CD14-positive monocyte (primary cell): ENCODE data around the gene BCL2A1. TPM values are rescaled to one million over a fixed set of nuclear protein-coding genes. Genes with fewer than 3 reads are reported as not detected.

ENCODE experiments used
- DNase-seq, 3 donors: peaks; one replicate each; pipeline ENCODE4 v3.0.0-alpha.2; 2011 to 2022
- H2AFZ ChIP-seq: 2 replicates; pipeline ENCODE4 v1.6.0; 2012; ENCODE audit warnings: mild to moderate bottlenecking, low read depth, low read length, inconsistent platforms; ENCODE audit not compliant: insufficient read depth, poor library complexity, severe bottlenecking
- H3K27ac ChIP-seq, 2 donors: 1 replicate in 1 of 2; 2 replicates in 1 of 2; pipeline ENCODE4 v1.5.1; 2012 to 2013; ENCODE audit warnings: low read length in 2 of 2, control low read depth in 1 of 2, inconsistent platforms in 1 of 2, low read depth in 1 of 2, mild to moderate bottlenecking in 1 of 2
- H3K27me3 ChIP-seq, 2 donors: one replicate each; pipeline versions ENCODE4 v1.6.0 to v1.6.1; 2011 to 2013; ENCODE audit warnings: low read length in 2 of 2; ENCODE audit not compliant: control insufficient read depth in 2 of 2, insufficient read depth in 2 of 2
- H3K36me3 ChIP-seq, 2 donors: replicated peaks in 1 of 2; 1 replicate in 1 of 2; 2 replicates in 1 of 2; pipeline versions ENCODE4 v1.5.1 to v1.6.1; 2012 to 2013; ENCODE audit warnings: low read length in 2 of 2, control low read depth in 1 of 2, inconsistent platforms in 1 of 2, mild to moderate bottlenecking in 1 of 2; ENCODE audit not compliant: insufficient read depth in 2 of 2, control insufficient read depth in 1 of 2
- H3K4me1 ChIP-seq, 2 donors: 1 replicate in 1 of 2; 2 replicates in 1 of 2; pipeline versions ENCODE4 v1.5.1 to v1.6.1; 2012 to 2013; ENCODE audit warnings: low read length in 2 of 2, control low read depth in 1 of 2, inconsistent platforms in 1 of 2, mild to moderate bottlenecking in 1 of 2, moderate library complexity in 1 of 2; ENCODE audit not compliant: insufficient read depth in 2 of 2, control insufficient read depth in 1 of 2
- H3K4me2 ChIP-seq: replicated peaks from 2 replicates; pipeline ENCODE3; 2012; ENCODE audit warnings: low read length, moderate library complexity, mild to moderate bottlenecking; ENCODE audit not compliant: poor library complexity, severe bottlenecking; ENCODE audit errors: extremely low read depth
- H3K4me3 ChIP-seq, 3 experiments: fragments of 200-600 bp in 1 of 3; sonication (generic) in 1 of 3; replicated peaks in 1 of 3; 1 replicate in 2 of 3; 2 replicates in 1 of 3; pipeline ENCODE4 v1.5.1; 2011 to 2013; ENCODE audit warnings: low read length in 3 of 3, mild to moderate bottlenecking in 3 of 3, control low read depth in 2 of 3, low read depth in 2 of 3, inconsistent platforms in 1 of 3, moderate library complexity in 1 of 3
- H3K79me2 ChIP-seq: 2 replicates; pipeline ENCODE4 v1.6.0; 2012; ENCODE audit warnings: mild to moderate bottlenecking, control low read depth, inconsistent platforms, low read length, moderate library complexity; ENCODE audit not compliant: insufficient read depth
- H3K9ac ChIP-seq: 2 replicates; pipeline ENCODE4 v1.6.0; 2017; ENCODE audit warnings: low read length, mild to moderate bottlenecking; ENCODE audit not compliant: insufficient read depth, poor library complexity, severe bottlenecking
- H3K9me3 ChIP-seq, 2 donors: replicated peaks in 1 of 2; 1 replicate in 1 of 2; 2 replicates in 1 of 2; pipeline versions ENCODE4 v1.5.1 to v1.6.1; 2012 to 2013; ENCODE audit warnings: low read length in 2 of 2, control low read depth in 1 of 2; ENCODE audit not compliant: control insufficient read depth in 1 of 2, insufficient read depth in 1 of 2
- H4K20me1 ChIP-seq: 2 replicates; pipeline ENCODE4 v1.6.0; 2012; ENCODE audit warnings: mild to moderate bottlenecking, low read length, control low read depth, moderate library complexity; ENCODE audit not compliant: insufficient read depth
- H3K27ac Mint-ChIP-seq, 7 donors: one replicate each; pipeline ENCODE4 v1.8.0; 2020; ENCODE audit warnings: mild to moderate bottlenecking in 7 of 7, mixed read lengths in 7 of 7, moderate library complexity in 6 of 7, inconsistent platforms in 2 of 7
- H3K27me3 Mint-ChIP-seq, 3 donors: one replicate each; pipeline ENCODE4 v1.8.0; 2021 to 2022; ENCODE audit warnings: low read depth in 3 of 3, mild to moderate bottlenecking in 3 of 3, mixed read lengths in 3 of 3, moderate library complexity in 3 of 3, inconsistent platforms in 1 of 3
- H3K36me3 Mint-ChIP-seq, 2 donors: one replicate each; pipeline ENCODE4 v1.8.0; 2020; ENCODE audit warnings: mixed read lengths in 2 of 2, inconsistent platforms in 1 of 2, mild to moderate bottlenecking in 1 of 2
- H3K4me1 Mint-ChIP-seq: one replicate; pipeline ENCODE4 v1.8.0; 2020; ENCODE audit warnings: mild to moderate bottlenecking, mixed read lengths
- H3K4me3 Mint-ChIP-seq, 2 donors: one replicate each; pipeline ENCODE4 v1.8.0; 2020; ENCODE audit warnings: mild to moderate bottlenecking in 2 of 2, mixed read lengths in 2 of 2, moderate library complexity in 1 of 2
- H3K9me3 Mint-ChIP-seq, 7 donors: one replicate each; pipeline ENCODE4 v1.8.0; 2020 to 2022; ENCODE audit warnings: mixed read lengths in 7 of 7, mild to moderate bottlenecking in 6 of 7, moderate library complexity in 6 of 7, inconsistent platforms in 2 of 7
- WGBS: methylation state at CpG from one replicate; pipeline ENCODE4 v1.1.5; 2013; ENCODE audit warnings: missing lambda C conversion rate; ENCODE audit not compliant: insufficient coverage; 5-methylcytosine and 5-hydroxymethylcytosine counted together
- intact Hi-C, 2 donors: fragments of 100-400 bp; cut with micrococcal nuclease; formaldehyde crosslinking; loops; one replicate each; pipeline versions ENCODE4 v1.15.0 to v1.15.1; 2023
- polyA plus RNA-seq, 3 donors: library from polyadenylated mRNA; depleted of rRNA in 1 of 3; unstranded in 2 of 3; stranded (reverse) in 1 of 3; fragments of 300-500 nt in 2 of 3; fragments of >200 nt in 1 of 3; fragmentation: Illumina TruSeq in 2 of 3; gene quantifications; 1 replicate in 2 of 3; 2 replicates in 1 of 3; pipeline ENCODE4 v1.2.3, GENCODE V29; 2012 to 2021
- TF ChIP-seq, protein P1 (sequence below): fragments of 200-600 bp; IDR thresholded peaks from one replicate; pipeline ENCODE4 v1.8.0; 2022; ENCODE audit warnings: antibody characterized with exemption, mild to moderate bottlenecking

The BCL2A1 gene
- polyA plus RNA-seq, 3 donors = 277 to 465 (median 350) TPM

DNA sequence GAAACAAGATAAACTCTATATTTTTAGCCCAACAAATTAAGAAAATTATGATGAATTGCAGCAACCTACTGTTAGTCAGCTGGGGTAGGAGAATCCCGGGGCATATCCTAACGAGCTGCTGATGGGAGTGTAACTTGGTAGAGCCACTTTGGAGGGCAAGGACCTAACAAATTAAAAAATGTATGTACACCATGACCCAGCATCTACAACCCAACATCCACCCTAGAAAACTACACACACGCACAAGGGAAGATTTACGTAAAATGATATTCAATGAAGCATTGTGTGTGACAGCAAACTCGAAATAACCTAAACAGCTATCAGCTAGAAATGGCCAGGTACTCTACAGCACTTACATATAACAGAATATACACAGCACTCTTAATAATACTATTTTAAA lies 1.9 kb downstream of the BCL2A1 start:
- Histone ChIP-seq H3K4me2 (peak overlapping the region; percentile 88), H3K9ac (peak overlapping the region; percentile 78), H3K4me1 (peaks cover 60 to 68% of the 10 kb centered on the region in 2 donors), H3K79me2 (peaks cover 65% of the 10 kb centered on the region), H3K27ac (peak overlapping the region; percentile 68 to 70), H4K20me1 (peaks cover 65% of the 10 kb centered on the region), H2AFZ (no peak overlapping the region), H3K9me3 (no peaks in the 10 kb centered on the region), H3K36me3 (no peaks in the 10 kb centered on the region), H3K27me3 (no peaks in the 10 kb centered on the region), H3K4me3 (peak overlapping the region; percentile 49 to 100 (median 100))
- Mint-ChIP-seq H3K4me3 (peak overlapping the region; percentile 88 to 89), H3K27me3 (no peaks in the 10 kb centered on the region), H3K36me3 (peaks cover 35 to 41% of the 10 kb centered on the region in 2 donors), H3K4me1 (peaks cover 68% of the 10 kb centered on the region), H3K27ac (peak overlapping the region; percentile 56 to 97 (median 88)), H3K9me3 (peaks cover 0 to 7% (median 0%) of the 10 kb centered on the region in 7 donors)
- WGBS = no CpG with 5 or more reads among the region's 5 CpGs
- TF ChIP-seq, protein P1, sequence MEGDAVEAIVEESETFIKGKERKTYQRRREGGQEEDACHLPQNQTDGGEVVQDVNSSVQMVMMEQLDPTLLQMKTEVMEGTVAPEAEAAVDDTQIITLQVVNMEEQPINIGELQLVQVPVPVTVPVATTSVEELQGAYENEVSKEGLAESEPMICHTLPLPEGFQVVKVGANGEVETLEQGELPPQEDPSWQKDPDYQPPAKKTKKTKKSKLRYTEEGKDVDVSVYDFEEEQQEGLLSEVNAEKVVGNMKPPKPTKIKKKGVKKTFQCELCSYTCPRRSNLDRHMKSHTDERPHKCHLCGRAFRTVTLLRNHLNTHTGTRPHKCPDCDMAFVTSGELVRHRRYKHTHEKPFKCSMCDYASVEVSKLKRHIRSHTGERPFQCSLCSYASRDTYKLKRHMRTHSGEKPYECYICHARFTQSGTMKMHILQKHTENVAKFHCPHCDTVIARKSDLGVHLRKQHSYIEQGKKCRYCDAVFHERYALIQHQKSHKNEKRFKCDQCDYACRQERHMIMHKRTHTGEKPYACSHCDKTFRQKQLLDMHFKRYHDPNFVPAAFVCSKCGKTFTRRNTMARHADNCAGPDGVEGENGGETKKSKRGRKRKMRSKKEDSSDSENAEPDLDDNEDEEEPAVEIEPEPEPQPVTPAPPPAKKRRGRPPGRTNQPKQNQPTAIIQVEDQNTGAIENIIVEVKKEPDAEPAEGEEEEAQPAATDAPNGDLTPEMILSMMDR = no peak
- intact Hi-C loops = loop anchor here in 1 of 2 donors (5.0 kb wide), 1 partner anchor 47 kb away; no protein-coding TSS in a partner anchor
- no peak for DNase-seq

DNA sequence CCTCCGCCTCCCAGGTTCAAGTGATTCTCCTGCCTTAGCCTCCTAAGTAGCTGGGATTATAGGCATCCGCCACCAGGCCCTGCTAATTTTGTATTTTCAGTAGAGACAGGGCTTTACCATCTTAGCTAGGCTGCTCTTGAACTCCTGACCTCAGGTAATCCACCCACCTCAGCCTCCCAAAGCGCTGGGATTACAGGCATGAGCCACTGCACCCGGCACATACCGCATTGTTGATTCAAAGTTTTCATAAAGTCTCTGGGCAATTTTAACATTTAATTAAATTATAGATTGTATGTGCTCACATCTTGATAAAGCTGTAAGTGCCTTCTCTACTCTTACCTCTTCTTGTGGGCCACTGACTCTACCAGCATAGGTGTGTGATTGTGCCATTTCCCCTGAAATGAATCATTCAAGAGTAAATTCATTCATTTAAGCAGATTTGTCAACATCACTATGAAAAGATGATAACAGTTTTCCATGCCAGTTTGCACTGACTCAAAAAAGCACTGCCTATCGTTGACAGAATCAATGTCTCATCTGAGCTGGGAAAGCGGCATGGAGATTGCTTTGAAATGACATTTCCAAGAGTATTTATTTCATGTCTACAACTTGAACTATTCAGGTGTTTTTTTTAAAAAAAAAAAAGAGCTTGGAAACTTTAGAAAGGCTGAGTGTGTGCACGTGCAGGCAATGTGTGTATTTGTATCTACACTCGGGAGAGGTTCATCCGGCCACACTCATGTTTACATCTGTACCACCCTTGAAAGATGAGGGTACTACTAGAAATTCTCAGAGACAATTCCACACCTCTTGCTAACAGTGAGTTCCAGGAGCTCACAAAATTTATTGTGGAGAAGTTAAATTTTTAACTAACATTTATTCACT lies 3.5 kb downstream of the BCL2A1 start:
- Histone ChIP-seq H3K27ac (peak overlapping the region; percentile 68 to 70), H3K4me3 (peak overlapping the region; percentile 49 to 100 (median 100)), H2AFZ (no peak overlapping the region), H3K9ac (peak overlapping the region; percentile 78), H3K36me3 (no peaks in the 10 kb centered on the region), H3K27me3 (no peaks in the 10 kb centered on the region), H4K20me1 (peaks cover 66% of the 10 kb centered on the region), H3K9me3 (no peaks in the 10 kb centered on the region), H3K4me1 (peaks cover 47 to 57% of the 10 kb centered on the region in 2 donors), H3K79me2 (peaks cover 69% of the 10 kb centered on the region), H3K4me2 (peak overlapping the region; percentile 88)
- Mint-ChIP-seq H3K27ac (peak overlapping the region; percentile 86 to 97 (median 90)), H3K4me1 (peaks cover 60% of the 10 kb centered on the region), H3K9me3 (peaks cover 0 to 9% (median 0%) of the 10 kb centered on the region in 7 donors), H3K36me3 (peaks cover 38 to 45% of the 10 kb centered on the region in 2 donors), H3K27me3 (no peaks in the 10 kb centered on the region), H3K4me3 (peak overlapping the region; percentile 88 to 89)
- intact Hi-C loops = loop anchor here in 1 of 2 donors (5.0 kb wide), 1 partner anchor 45 kb away; no protein-coding TSS in a partner anchor
- TF ChIP-seq, protein P1 = no peak
- 100% methylated on average over 1 of the region's 10 CpGs for WGBS
- DNase-seq = peak in 1 of 3 donors; percentile 53
